A549 (cell line): Measurements from ENCODE around the gene APAF1.

Experiments
- CTCF ChIP-seq: fragments of >200 bp; sonication (Bioruptor Twin); formaldehyde crosslinking; IDR thresholded peaks from 3 replicates; pipeline ENCODE4 v1.5.1; 2016
- EP300 ChIP-seq, 2 experiments: fragments of >200 bp; sonication (Bioruptor Twin); formaldehyde crosslinking; IDR thresholded peaks; 2 replicates in 1 of 2; 3 replicates in 1 of 2; pipeline ENCODE4 v1.6.1; 2016 to 2017
- GATA3 ChIP-seq: IDR thresholded peaks from 2 replicates; pipeline ENCODE4 v1.6.1; 2012; ENCODE audit warnings: borderline replicate concordance
- JUNB ChIP-seq: fragments of >200 bp; sonication (Bioruptor Twin); formaldehyde crosslinking; IDR thresholded peaks from 2 replicates; pipeline ENCODE4 v1.6.1; 2016
- MAZ ChIP-seq: fragments of 150-350 bp; IDR thresholded peaks from 2 replicates; pipeline ENCODE4 v1.6.1; 2014; ENCODE audit warnings: antibody characterized with exemption, low read depth, low read length, borderline replicate concordance
- PHF8 ChIP-seq: fragments of 200-600 bp; sonication (generic); IDR thresholded peaks from 2 replicates; pipeline ENCODE4 v1.6.1; 2016; ENCODE audit warnings: low read depth, mild to moderate bottlenecking, antibody characterized with exemption, moderate library complexity, borderline replicate concordance
- POLR2A ChIP-seq: IDR thresholded peaks from 2 replicates; pipeline ENCODE4 v1.6.1; 2012; ENCODE audit warnings: mild to moderate bottlenecking, low read length
- RAD21 ChIP-seq, 2 experiments: fragments of >200 bp in 1 of 2; sonication (Bioruptor Twin) in 1 of 2; formaldehyde crosslinking in 1 of 2; IDR thresholded peaks in 1 of 2; conservative IDR thresholded peaks in 1 of 2; 2 replicates in 1 of 2; 3 replicates in 1 of 2; pipeline ENCODE4 v1.6.1; 2012 to 2018; ENCODE audit warnings: inconsistent platforms in 1 of 2
- USF2 ChIP-seq: fragments of 450-650 bp; IDR thresholded peaks from 2 replicates; pipeline ENCODE4 v1.6.1; 2014; ENCODE audit warnings: antibody characterized with exemption

- no peak for TF ChIP-seq POLR2A
- no peak for TF ChIP-seq EP300 (IDR thresholded peaks at IDR 0.05)
- no peak for TF ChIP-seq MAZ
- no peak for TF ChIP-seq PHF8
- no peak for TF ChIP-seq RAD21 (conservative IDR thresholded peaks at IDR 0.05 in 1 of 2, IDR thresholded peaks at IDR 0.05 in 1 of 2)
- TF ChIP-seq CTCF: no peak
- no peak for TF ChIP-seq GATA3
- no peak for TF ChIP-seq JUNB
- no peak for TF ChIP-seq USF2
Observed at GRCh38 chr12:98744680-98745079, 99.6 kb downstream of the APAF1 start.
